ENCODE data around the gene AFF1.

The AFF1 gene

GRCh38 chr4:87092389-87093141 is 157.8 kb downstream of the AFF1 start:
- no peak for DNase-seq

- no peak for DNase-seq
Observed at GRCh38 chr4:87093443-87094123, 158.8 kb downstream of the AFF1 start.

GRCh38 chr4:87097075-87097474 is 162.3 kb downstream of the AFF1 start:
- DNase-seq = no peak

- no peak for DNase-seq
Observed at GRCh38 chr4:87100168-87100567, 165.4 kb downstream of the AFF1 start.

GRCh38 chr4:87101543-87102199 is 166.9 kb downstream of the AFF1 start:
- no peak for DNase-seq

- no peak for DNase-seq
Observed at GRCh38 chr4:87103086-87103485, 168.3 kb downstream of the AFF1 start.

GRCh38 chr4:87103691-87104187 is 168.9 kb downstream of the AFF1 start:
- DNase-seq = no peak

GRCh38 chr4:87105101-87105845 is 170.5 kb downstream of the AFF1 start:
- DNase-seq = no peak

GRCh38 chr4:87108142-87108546 is 173.3 kb downstream of the AFF1 start:
- no peak for DNase-seq

- no peak for DNase-seq
Observed at GRCh38 chr4:87109121-87109520, 174.3 kb downstream of the AFF1 start.

GRCh38 chr4:87109945-87110344 is 175.1 kb downstream of the AFF1 start:
- no peak for DNase-seq

- no peak for DNase-seq
Observed at GRCh38 chr4:87112063-87112462, 177.3 kb downstream of the AFF1 start.

- no peak for DNase-seq
Observed at GRCh38 chr4:87114245-87115062, 179.6 kb downstream of the AFF1 start.

GRCh38 chr4:87116231-87116630 is 181.4 kb downstream of the AFF1 start:
- DNase-seq = no peak

- DNase-seq = no peak
Observed at GRCh38 chr4:87117051-87117731, 182.4 kb downstream of the AFF1 start.

- no peak for DNase-seq
Observed at GRCh38 chr4:87117732-87118075, 182.9 kb downstream of the AFF1 start.

- no peak for DNase-seq
Observed at GRCh38 chr4:87118421-87118820, 183.6 kb downstream of the AFF1 start.

GRCh38 chr4:87118826-87119225 is 184.0 kb downstream of the AFF1 start:
- DNase-seq = no peak

- no peak for DNase-seq
Observed at GRCh38 chr4:87120010-87120409, 185.2 kb downstream of the AFF1 start.

GRCh38 chr4:87120411-87121162 is 185.8 kb downstream of the AFF1 start:
- DNase-seq = no peak

Data from NK-92 treated with Interleukin-12 subunit alpha and Interleukin-12 subunit beta, amount 100 ng/mL, for 24 hours (cell line).